Activated CD4-positive, alpha-beta T cell treated with anti-CD3 and anti-CD28 coated beads, Interleukin-2, amount 50 U/mL, for 4 hours (primary cell): ENCODE measurements around the gene RPUSD1.
"Not testable (repeated sequence)": the region's sequence is repeated elsewhere in the genome, so short reads cannot be mapped to it uniquely, and the experiment has no call there.

Source experiments
- DNase-seq, 2 experiments: peaks; one replicate each; pipeline ENCODE4 v3.0.0-alpha.2; 2020

Gene RPUSD1, protein sequence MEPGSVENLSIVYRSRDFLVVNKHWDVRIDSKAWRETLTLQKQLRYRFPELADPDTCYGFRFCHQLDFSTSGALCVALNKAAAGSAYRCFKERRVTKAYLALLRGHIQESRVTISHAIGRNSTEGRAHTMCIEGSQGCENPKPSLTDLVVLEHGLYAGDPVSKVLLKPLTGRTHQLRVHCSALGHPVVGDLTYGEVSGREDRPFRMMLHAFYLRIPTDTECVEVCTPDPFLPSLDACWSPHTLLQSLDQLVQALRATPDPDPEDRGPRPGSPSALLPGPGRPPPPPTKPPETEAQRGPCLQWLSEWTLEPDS

DNA sequence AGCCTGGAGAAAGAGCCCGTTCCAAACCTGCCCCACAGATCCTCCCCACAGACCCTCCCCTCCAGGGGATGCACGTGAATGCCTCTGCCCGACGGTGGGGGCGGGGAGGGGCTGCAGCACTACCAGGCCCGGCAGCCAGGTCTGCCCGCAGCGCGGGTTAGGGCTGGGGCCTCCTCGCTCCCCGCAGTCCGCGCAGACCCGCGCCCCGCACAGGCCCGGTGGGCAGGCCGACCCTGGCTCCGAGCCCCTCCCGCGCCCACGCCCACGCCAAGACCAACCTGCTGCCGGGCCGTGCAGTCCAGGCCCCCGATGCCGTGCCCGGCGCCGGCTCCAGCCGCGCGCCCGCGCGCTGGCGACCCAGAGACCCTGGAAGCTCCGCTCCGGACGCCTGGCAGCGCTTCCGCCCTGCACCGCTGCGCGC is at the start of gene RPUSD1:
Gene RPUSD1, minus strand, starts transcription at position 404 of the 421 bp plus-strand sequence. CDS start 644 bp downstream, outside the sequence.
- DNase-seq, result no peak

DNA sequence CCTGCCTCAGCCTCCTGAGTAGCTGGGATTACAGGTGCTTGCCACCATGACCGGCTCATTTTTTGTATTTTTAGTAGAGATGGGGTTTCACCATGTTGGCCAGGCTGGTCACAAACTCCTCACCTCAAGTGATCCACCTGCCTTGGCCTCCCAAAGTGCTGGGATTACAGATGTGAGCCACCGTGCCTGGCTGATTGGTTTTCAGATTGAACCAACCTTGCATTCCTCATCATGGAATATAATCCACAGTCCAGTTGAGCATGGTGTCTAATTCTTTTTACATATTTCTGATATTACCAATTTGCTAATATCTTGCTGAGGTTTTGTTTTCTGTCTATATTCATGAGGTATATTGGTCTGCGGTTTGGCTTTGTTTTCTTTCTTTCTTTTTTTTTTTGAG is 48.6 kb upstream of the RPUSD1 start:
- DNase-seq, result not testable (repeated sequence)

DNA sequence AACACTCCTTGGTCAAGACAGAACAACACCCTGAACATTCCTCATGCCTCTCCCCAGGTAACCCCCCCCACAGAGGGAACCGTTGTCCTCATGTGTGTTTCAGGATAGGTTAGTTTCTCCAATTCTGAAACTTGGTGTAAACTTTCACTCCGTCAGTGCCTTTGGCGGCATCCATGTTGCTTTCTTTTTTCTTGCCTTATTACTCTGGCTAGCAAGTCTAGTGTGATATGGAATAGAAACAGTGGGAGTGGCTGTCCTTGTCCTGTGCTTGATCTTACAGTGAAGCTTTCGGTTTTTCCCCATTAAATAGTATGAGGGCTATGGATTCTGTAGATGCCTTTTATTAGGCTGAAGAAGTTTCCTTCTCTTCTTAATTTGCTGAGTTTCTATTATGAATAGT is 48.0 kb upstream of the RPUSD1 start:
- no peak for DNase-seq

DNA sequence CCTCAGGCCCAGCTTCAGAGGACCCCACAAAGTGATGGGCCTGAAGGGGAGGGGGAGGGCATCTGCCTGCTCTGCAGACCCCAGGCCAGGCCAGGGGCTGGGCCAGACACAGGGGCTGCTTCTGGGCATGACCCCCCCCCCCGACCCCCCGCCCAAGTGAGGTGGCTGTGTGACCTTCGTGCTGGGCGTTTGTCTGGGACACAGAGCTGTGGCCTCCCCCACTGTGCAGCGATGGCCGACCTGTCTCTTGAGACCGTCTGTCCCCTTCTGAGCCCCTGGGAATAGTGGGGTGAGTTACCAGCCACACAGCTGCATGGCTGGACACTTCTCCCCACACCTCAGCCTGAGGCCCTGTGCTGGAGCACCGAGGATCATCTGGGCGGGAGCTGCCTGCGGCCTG is 47.2 kb upstream of the RPUSD1 start:
- no peak for DNase-seq

DNA sequence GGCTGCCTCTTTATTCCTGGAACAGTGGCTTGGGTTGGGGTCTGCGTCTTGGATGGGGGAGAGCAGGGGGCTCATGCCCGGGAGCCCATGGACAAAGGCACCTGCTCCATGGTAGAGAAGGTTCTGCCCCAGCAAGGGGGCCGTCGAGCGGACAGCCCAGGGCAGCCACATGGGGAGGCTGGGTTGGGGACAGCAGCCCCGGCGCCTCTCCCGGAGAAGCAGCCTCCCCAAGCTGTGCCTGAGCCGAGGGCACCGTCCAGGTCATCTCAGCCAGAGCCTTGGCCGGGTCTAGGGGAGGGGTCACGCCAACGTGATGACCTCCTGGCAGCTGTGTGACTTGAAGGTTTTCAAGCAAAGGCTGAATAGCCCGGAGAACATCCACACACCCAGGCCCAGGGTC is 45.2 kb upstream of the RPUSD1 start:
- no peak for DNase-seq

DNA sequence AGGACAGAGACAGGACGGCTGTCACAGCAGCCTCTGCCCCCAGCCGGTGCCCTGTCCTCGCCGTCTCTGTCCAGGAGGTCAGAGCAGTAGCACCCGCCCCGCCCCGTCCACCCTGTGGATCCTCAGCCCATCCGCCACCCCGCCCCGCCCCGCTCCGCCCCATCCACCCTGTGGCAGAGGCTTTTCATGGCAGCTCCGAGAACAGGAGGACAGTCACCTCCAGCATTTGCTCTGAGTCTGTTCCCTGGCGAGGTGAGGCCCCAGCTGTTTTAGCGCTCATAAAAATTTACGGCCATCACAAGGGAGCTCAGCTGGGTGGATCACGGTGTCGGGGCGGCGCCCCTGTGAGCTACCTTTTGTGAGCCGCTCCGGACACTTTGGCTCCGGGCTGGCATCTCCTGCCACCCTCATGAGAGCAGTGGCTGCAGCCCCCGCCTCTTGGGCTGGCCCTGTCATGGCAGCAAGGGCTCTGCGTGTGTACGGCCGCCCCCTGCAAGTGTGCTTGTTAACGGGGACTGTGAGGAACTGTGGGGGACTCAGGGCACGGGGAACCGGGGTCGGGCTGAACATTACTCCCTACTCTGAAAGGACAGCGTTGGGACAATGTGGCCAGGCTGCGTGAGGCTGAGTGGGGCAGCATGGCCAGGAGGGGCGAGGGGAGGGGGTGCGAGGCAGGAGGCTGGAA is 44.6 kb upstream of the RPUSD1 start:
- DNase-seq, result no peak

DNA sequence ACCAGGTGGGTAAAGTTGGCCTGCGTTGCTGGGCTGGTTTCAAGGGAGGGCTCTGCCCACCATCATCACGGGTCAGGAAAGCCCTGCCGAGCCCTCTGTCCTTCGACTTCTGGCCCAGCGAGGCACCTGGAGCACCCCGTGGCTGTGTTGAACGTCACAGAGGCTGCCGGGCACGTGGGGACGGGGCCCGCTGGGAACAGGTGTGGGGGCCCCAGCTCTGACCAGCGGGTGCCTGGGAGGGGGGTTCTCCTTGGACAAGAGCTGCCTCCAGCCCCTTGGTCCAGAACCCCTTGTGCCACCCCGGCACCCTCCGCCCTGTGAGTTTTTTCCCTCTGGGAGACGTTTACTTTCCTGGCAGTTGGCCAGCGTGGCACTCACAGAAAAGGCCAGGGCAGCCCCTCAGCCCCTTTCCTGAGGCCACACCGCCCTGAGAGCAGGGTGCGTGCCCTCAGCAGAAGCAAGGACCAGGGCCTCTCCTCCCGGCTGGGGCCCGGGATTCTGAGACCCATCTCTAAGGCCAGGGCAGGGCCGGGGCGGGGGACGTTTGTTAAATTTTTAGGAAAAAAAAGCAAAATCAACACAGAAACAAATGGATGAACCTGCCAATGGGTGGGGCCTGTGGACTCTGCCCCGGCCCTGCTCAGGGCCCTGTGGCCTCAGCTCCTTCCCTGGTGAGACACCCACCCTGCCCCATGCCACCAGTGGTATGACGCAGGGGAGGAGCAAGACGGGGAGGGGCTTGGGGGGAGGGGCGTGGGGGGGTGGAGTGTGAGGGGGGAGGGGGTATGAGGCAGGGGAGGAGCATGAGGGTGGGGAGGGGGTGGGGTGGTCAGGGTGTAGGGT is 43.6 kb upstream of the RPUSD1 start:
- DNase-seq, result no peak

DNA sequence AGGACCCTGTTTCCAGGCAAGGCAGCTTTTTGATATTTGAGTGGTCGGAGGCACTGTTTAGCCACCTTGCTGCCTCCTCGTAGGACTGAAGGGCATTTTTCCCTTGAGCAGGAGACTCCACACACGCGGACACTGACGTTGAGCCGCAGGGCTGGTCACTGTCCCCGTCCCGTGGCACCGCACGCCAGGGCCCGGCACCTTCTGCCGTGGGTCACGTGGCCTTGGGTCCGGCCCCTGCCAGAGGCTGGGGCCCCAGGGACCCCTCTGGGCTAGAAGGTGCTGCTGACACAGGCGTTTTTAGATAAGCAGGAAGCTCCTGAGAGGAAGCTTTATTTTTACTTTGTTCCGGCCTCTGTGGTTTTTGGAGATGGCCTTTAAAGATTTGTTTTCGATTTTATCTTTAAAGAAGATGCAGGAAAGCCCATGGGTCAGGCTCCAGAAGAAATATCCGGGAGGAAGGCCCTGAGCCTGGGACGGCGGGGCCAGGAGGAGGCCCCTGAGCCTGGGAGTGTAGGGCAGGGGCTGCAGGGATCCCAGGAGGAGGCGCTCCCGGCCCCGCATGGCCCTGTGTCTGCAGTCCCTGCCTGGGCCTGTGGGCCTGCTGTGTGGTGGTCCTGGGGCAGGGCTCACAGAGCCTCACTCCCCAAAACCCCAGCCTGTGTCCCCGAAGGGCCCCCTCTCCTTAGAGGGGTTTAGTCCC is 42.8 kb upstream of the RPUSD1 start:
- DNase-seq, result no peak

DNA sequence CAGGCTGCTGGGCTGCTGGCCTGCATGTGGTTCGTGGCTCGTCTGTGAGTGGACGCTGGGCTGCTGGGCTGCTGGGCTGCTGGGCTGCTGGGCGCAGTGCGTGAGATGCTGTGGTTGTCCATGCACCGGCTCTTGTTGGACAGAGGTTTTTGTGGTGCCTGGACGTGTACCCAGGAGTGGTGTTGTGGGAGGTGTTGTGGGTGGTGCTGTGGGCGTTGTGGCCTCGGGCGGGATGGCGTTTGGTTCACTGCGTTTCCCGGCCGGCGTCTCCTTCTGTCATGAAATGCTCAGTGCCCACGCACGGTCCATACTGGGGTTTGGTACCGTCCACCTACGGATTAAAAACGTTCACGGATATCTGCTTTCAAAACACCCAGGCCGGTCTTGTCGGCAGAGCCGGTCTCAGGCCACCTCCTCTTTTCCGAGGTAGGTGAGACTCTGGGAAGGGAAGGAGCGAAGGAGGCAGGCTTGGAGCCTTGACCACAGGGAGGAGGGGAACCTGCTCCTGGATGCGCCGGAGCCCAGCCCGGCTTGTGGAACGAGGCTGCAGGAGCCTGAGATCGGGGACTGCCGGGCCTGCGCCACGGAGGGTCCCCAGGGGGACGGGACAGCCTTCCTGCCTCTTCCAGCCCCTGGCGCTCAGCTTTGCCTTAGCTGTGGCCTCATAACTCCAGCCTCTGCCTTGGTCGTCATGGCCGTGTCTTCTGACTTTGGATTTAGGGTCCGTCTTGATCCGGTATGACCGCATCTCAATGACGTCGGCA is 42.1 kb upstream of the RPUSD1 start:
- no peak for DNase-seq

DNA sequence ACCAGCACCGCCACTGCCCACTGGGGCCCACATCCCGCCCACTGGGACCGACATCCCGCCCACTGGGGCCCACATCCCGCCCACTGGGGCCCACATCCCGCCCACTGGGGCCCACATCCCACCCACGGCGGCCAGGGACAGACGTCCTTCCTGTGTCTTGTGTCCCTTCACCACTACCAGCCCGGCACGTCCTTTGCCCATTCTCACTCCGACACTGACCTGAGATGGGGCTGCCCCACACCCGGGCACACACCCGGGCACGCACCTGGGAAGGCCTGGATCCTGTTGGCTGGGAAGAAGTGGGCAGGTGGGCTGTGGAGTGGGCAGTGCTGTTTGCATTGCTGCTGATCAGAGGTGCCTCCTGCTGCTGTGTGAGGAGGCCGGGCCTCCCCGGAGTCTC is 40.7 kb upstream of the RPUSD1 start:
- DNase-seq, result no peak

DNA sequence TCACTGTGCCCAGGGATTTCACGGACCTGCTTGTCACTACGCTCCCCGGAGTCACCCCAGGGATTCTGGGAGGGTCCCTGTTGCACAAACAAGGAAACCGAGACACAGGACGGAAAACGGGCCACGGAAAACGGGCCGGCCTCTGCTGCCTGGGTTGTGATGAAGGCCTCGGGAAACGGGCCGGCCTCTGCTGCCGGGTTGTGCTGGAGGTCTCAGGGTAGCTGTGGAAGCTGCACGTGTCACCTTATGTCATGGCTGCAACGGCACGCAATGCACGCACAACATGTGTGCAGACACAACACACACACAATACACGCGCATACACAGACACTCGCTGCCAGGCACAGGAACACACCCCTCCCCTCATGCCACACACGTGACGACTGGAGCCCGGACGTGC is 39.3 kb upstream of the RPUSD1 start:
- DNase-seq, result no peak

DNA sequence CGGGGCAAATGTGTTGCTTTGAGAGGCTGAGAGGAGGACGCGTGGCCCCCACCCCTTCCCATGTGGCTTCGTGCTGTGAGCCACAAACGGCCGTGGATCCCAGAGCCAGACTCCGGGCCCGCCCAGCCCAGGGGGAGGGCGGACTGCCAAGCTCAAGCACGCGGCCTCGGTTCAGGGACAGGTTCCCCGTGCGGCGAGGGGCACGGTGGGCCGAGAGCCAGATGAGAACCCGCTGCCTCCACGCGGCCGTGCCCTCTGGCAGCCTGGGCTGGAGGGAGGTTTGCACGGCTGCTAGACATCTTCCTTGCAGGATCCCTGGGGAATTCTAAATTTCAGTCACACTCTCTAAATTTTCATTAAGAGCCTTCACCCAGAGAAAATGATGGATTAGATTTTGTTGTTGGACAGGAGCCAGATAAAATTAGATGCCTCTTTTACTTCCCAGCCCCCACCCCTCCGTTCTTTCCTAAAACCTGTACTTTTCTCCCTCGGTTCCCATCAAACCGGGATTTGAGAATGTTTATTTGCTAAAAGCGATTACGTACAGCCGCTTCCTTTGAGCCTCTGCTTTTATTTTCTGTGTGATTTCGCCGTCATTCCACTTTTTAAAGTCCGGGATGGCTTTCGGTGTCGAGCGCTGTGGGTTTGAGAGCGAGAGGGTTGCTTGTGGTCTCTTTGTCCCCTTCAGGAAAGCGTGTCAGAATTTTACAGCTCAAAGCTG is 37.3 kb upstream of the RPUSD1 start:
- DNase-seq, result no peak

DNA sequence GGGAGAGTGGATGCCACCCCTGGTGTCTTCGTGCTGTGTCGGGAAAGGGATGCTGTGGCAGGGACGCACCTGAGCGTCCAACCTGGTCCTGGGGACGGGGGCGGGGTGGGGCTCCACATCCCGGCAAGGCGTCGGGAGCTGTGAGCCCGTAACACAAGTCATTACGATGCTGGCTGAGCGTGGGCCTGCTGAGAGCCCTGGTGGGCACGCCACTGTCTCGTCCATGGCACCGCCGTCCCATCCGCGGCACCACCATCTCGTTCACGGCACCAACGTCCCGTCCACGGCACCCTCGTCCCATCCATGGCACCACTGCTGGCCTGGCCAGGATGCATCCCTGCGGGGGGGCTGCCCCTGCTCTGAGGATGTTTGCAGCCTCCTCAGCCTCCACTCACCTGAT is 36.4 kb upstream of the RPUSD1 start:
- no peak for DNase-seq

DNA sequence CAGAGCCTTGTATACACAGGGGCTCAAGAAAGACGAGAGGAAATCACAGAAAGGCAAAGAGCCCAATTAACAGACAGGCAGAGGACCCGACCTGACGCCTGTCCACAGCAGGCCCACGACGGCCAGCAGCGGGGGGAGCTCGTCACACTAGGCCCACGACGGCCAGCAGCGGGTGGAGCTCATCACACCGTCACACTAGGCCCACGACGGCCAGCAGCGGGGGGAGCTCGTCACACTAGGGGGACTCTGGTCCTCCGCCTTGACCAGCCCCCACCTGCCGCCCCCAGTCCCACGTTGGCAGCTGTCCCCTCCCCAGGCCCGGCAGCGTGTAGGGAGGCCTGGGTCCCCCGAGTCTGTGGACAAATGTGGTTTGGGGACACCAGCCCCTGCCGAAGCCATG is 36.0 kb upstream of the RPUSD1 start:
- no peak for DNase-seq

DNA sequence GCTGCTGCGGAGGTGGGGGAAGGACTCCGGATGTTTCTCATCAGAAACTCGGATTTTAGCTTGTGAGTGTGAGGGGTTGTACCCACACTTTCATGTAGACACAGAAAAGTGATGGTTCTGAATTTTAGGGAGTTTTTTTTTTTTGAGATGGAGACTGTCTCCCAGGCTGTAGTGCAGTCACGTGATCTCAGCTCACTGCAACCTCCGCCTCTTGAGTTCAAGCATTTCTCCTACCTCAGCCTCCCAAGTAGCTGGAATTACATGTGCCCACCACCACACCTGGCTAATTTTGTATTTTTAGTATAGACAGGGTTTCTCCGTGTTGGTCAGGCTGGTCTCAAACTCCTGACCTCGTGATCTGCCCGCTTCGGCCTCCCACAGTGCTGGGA is 34.7 kb upstream of the RPUSD1 start:
- no peak for DNase-seq

DNA sequence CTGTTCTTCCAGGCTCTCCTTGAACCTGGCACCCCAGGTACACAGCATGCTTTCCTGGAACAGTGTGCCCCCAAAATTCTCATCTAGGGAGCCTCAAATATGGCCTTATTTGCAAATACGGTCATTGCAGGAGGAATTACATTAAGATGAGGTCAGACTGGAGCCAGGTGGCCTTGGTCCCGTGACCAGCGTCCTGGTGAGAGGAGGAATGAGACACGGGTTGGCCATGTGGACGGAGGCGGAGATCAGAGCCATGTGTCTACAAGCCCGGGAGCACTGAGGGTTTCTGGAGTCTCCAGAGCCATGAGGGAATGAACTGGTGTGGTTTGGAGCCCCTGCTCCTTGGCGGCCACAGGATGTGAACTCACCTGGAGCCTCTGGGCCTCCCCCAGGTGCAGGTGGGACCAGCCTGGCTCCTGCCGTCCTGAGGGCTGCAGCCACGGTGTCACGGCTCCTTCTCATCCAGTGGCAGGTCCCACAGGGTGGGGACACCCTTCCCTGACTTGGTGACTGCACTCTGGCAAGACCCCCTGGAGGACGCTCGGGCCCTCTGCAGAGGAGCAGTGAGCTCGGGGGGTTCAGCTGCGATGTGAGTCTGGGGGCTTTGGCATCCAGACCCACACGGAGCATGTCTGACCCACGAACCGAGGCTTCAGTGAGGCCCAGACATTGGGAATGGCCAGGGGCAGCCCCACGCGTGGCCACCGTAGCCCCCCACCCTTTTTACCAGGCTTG is 34.2 kb upstream of the RPUSD1 start:
- no peak for DNase-seq

DNA sequence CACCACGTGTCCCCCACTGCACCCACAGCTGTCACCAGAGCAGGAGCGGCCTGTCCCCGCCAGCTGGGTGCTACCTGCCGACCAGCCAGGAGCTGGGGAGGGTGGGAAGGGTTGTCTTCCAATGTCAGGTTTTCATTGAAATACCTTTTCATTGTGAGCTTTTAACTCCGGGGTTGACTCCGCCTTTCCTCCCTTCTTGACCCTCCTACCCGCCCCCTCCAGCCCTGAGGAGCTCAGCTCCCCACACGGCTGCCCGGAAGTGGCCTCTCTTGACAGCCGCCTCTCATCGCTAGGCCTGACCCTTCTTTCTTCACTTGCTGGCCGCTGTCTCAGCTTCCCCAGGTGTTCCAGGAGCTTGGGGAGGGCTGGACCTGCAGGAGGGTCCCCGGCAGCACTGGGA is 33.6 kb upstream of the RPUSD1 start:
- no peak for DNase-seq

DNA sequence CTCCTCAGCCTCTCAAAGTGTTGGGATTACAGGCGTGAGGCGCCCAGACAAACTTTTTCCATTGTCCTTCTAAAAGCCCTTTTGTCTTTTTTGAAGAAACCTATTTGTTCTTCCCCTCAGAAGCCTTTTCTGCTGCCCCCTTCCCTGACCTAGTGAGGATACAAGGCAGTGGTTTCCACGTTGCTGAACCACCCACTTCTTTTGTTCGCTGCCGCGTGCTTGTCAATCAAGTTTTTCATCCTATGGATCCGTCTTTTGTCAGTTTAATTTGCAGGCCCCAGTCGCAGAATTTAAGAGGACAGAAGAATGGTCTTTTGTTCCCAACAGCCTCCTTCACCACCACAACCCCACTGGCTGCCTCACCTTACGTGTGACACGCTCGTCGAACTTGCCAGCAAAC is 32.6 kb upstream of the RPUSD1 start:
- no peak for DNase-seq

DNA sequence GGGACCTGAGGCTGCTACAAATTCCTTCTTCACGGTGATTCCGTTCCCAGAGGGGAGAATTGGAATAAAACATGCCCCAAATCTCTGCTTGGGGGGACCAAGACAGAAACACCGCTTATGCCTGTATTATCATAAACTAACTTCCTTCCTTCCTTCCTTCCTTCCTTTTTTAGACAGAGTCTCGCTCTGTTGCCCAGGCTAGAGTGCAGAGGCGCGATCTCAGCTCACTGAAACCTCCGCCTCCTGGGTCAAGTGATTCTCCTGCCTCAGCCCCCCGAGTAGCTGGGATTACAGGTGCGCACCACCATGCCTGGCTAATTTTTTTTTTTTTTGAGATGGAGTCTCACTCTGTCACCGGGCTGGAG is 31.8 kb upstream of the RPUSD1 start:
- not testable (repeated sequence) for DNase-seq

DNA sequence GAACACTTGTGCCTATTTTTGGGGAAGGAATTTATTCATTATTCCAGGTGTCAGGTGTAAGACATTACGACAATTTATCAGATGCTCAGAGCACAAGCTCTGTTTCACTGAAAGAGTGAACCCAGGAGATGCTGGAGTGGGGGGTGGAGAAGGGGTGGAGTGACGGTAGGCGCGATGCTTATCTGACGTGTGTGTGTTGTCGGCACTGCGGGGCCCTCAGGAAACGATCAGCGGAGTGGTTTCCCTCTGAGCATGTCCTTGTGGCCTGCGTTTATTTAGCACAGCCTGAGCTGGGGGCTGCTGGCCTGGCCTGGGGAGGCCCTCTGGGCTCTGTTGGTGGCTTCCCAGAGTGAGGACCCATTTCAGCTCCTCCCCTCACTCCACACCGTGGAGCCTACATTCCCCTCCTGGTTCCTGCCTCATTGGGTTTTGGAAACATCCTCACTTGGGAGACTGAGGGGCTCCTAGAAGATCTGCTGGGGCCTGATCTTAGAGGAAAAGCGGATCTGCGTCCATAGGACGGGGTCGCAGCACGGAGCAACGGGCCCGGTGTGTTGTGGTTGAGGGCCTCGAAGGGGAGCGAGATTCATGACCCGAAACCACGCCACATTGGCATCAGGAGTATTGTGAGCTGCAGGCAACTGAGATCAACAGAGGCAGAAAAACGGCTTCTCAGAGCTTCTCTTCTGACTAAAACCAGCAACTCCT is 31.3 kb upstream of the RPUSD1 start:
- no peak for DNase-seq
